Activated CD4-positive, alpha-beta T cell treated with anti-CD3 and anti-CD28 coated beads, Interleukin-2, amount 10 ng/mL, durations not matched to agents 24 days and 14 days (primary cell): ENCODE data around the gene CD72. TPM values are rescaled to one million over a fixed set of nuclear protein-coding genes. Genes with fewer than 3 reads are reported as not detected.

Source experiments
- DNase-seq: peaks from one replicate; pipeline ENCODE4 v3.0.0; 2022
- H3K27ac Mint-ChIP-seq: one replicate; pipeline ENCODE4 v1.8.0; 2022; ENCODE audit warnings: mild to moderate bottlenecking, mixed read lengths
- H3K27me3 Mint-ChIP-seq: one replicate; pipeline ENCODE4 v1.8.0; 2022; ENCODE audit warnings: mixed read lengths
- H3K36me3 Mint-ChIP-seq: one replicate; pipeline ENCODE4 v1.8.0; 2022; ENCODE audit warnings: low read depth, mild to moderate bottlenecking, mixed read lengths
- H3K4me1 Mint-ChIP-seq: one replicate; pipeline ENCODE4 v1.8.0; 2021; ENCODE audit warnings: mixed read lengths
- H3K4me3 Mint-ChIP-seq: one replicate; pipeline ENCODE4 v1.8.0; 2022; ENCODE audit warnings: mild to moderate bottlenecking, moderate library complexity, mixed read lengths
- H3K9me3 Mint-ChIP-seq: one replicate; pipeline ENCODE4 v1.8.0; 2021; ENCODE audit warnings: mixed read lengths
- intact Hi-C: fragments of 100-400 bp; cut with micrococcal nuclease; formaldehyde crosslinking; loops from one replicate; pipeline ENCODE4 v1.15.1; 2023
- total RNA-seq: library from RNA; stranded (reverse); gene quantifications from 2 replicates; pipeline ENCODE4 v1.2.3, GENCODE V29; 2022

CD72 gene
- total RNA-seq, 1 donor from 2014 or later, result 9.0 TPM

DNA sequence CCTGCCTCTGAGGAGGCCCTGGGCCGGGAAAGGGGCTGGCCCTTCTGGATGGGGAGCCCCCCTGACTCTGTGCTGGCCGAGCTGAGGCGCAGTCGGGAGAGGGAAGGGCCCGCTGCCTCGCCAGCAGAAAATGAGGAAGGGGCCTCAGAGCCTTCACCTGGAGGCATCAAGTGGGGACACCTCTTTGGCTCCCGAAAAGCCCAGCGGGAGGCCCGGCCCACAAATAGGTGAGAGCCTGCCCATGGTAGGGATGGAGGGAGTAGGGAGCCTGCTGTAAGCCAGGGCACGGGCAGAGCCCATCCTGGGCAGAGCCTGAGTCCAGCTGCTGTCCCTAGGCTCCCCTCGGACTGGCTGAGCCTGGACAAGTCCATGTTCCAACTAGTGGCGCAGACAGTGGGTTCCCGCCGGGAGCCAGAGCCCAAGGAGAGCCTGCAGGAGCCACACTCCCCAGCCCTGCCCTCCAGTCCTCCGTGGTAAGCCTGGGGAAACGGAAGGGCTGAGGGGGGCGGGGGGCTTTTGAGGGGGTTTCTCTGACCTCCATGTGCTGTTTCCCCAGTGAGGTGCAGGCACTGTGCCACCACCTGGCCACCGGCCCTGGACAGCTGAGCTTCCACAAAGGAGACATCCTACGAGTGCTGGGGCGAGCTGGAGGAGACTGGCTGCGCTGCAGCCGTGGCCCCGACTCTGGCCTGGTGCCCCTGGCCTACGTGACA lies 57.4 kb downstream of the CD72 start:
- no peak for DNase-seq
- Mint-ChIP-seq H3K27ac (no peak overlapping the region), H3K27me3 (no peaks in the 10 kb centered on the region), H3K36me3 (no peaks in the 10 kb centered on the region), H3K4me3 (no peak overlapping the region), H3K4me1 (peaks cover 7% of the 10 kb centered on the region), H3K9me3 (no peaks in the 10 kb centered on the region)
- intact Hi-C loops, result no loop called here

Other genes starting within 250 kb of the CD72 start
- gene RUSC2, start 128.3 kb downstream of the CD72 start, total RNA-seq, result 6.9 and 7.9 TPM in 2 replicates
- 48.7 and 52.9 TPM in 2 replicates for gene TESK1, start 13.2 kb downstream of the CD72 start, total RNA-seq
- gene SIT1, start 32.5 kb upstream of the CD72 start, total RNA-seq, result 80.4 and 81.8 TPM in 2 replicates
- 5,949 and 6,301 TPM in 2 replicates for gene RMRP, start 39.6 kb upstream of the CD72 start, total RNA-seq
- 20.8 and 21.8 TPM in 2 replicates for gene CCDC107, start 39.9 kb upstream of the CD72 start, total RNA-seq
- 9.9 and 10.8 TPM in 2 replicates for gene ARHGEF39, start 46.8 kb upstream of the CD72 start, total RNA-seq
- 0.52 and 0.82 TPM in 2 replicates for gene CA9, start 55.5 kb upstream of the CD72 start, total RNA-seq
- gene TPM2, start 71.5 kb upstream of the CD72 start, total RNA-seq, result 3.6 and 3.8 TPM in 2 replicates
- 220 and 243 TPM in 2 replicates for gene TLN1, start 113.8 kb upstream of the CD72 start, total RNA-seq
- 27.0 and 27.6 TPM in 2 replicates for gene CREB3, start 114.3 kb upstream of the CD72 start, total RNA-seq
- 46.7 and 50.1 TPM in 2 replicates for gene GBA2, start 130.8 kb upstream of the CD72 start, total RNA-seq
- gene RGP1, start 130.9 kb upstream of the CD72 start, total RNA-seq, result 16.3 and 16.7 TPM in 2 replicates
- 0.88 TPM in 1 of 2 replicates, not detected in the other for gene MSMP, start 135.9 kb upstream of the CD72 start, total RNA-seq
- 11.3 and 15.4 TPM in 2 replicates for gene NPR2, start 173.2 kb upstream of the CD72 start, total RNA-seq
- 0.21 and 0.52 TPM in 2 replicates for gene SPAG8, start 193.8 kb upstream of the CD72 start, total RNA-seq
- 42.3 and 42.5 TPM in 2 replicates for gene HINT2, start 196.6 kb upstream of the CD72 start, total RNA-seq
- not detected in 2 replicates for gene FAM221B, start 210.3 kb upstream of the CD72 start, total RNA-seq
- 2.0 and 2.3 TPM in 2 replicates for gene TMEM8B, start 210.8 kb upstream of the CD72 start, total RNA-seq